ENCODE measurements around the gene KLC1.
"Not testable (repeated sequence)": the region's sequence is repeated elsewhere in the genome, so short reads cannot be mapped to it uniquely, and the experiment has no call there.

Gene KLC1

DNA sequence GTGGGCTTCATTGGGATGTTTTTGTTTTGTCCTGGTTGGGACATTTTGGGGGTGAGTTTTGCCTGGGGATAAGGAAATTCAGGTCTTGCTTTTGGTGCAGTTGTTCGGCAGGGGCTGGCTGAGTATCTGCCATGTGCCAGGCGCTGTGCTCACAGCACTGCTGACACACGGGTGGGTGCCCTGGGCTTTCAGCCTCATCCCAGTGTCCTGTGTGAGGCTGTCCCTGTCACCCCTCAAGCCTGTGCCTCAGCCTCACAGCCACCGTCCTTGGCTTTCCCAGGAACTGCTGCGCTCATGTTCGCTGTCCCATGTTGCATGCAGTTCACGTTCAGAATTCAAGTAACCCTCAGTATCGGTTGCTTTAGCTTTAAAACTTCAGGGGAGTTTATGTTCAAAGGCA, 61.3 kb downstream of the KLC1 start:
- H3K27me3 ChIP-seq (ENCODE audit: control insufficient read depth in 1 of 2, insufficient read depth in 2 of 2, low read length in 2 of 2), result no peaks in the 10 kb centered on the region
- no peaks in the 10 kb centered on the region for H3K9me3 ChIP-seq (ENCODE audit: control insufficient read depth in 2 of 2, low read length in 2 of 2)
- H3K36me3 ChIP-seq (ENCODE audit: control insufficient read depth in 2 of 2, insufficient read depth in 2 of 2, low read length in 2 of 2), result peaks cover 42 to 43% of the 10 kb centered on the region in 2 donors
- no peak overlapping the region for H3K9ac ChIP-seq (ENCODE audit: low read length in 2 of 2)
- H3K27ac ChIP-seq (ENCODE audit: low read length), result no peak overlapping the region
- H3K4me1 ChIP-seq (ENCODE audit: control insufficient read depth, insufficient read depth, low read length), result peaks cover 11% of the 10 kb centered on the region
- no peak overlapping the region for H3K4me3 ChIP-seq (ENCODE audit: low read length in 2 of 2)

DNA sequence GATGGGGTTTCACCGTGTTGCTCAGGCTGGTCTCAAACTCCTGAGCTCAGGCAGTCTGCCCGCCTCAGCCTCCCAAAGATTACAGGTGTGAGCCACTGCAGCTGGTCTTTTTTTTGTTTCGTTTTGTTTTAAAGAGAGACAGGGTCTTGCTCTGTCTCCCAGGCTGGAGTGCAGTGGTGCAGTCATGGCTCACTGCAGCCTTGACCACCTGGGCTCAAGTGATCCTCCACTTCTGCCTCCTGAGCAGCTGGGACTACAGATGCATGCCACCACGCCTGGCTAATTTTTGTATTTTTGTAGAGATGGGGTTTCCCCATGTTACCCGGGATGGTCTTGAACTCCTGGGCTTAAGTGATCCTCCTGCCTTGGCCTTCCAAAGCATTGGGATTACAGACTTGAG, 62.6 kb downstream of the KLC1 start:
- H3K9ac ChIP-seq (ENCODE audit: low read length in 2 of 2); H3K9me3 ChIP-seq (ENCODE audit: control insufficient read depth in 2 of 2, low read length in 2 of 2); H3K4me3 ChIP-seq (ENCODE audit: low read length in 2 of 2); H3K27me3 ChIP-seq (ENCODE audit: control insufficient read depth in 1 of 2, insufficient read depth in 2 of 2, low read length in 2 of 2); H3K27ac ChIP-seq (ENCODE audit: low read length): not testable (repeated sequence)
- peaks cover 29 to 36% of the 10 kb centered on the region in 2 donors for H3K36me3 ChIP-seq (ENCODE audit: control insufficient read depth in 2 of 2, insufficient read depth in 2 of 2, low read length in 2 of 2)
- peaks cover 23% of the 10 kb centered on the region for H3K4me1 ChIP-seq (ENCODE audit: control insufficient read depth, insufficient read depth, low read length)

DNA sequence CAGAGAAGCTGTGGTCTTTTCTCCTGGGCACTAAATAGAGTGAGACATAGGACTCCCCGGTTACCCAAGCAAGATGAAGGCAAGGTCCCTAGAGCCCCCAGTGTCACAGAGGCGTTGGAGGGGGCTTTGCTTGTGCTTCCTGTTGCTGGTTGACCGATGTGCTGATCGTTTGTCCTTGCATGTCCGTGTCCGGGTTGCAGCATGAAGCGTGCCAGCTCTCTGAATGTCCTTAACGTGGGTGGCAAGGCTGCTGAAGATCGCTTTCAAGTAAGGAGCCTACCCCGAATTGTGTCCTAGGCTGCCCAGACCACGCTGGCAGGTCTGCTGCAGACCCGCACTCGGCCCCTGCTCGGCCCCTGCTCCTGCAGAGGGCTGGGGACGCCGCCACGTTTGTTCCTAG, 63.1 kb downstream of the KLC1 start:
- peaks cover 29 to 31% of the 10 kb centered on the region in 2 donors for H3K36me3 ChIP-seq (ENCODE audit: control insufficient read depth in 2 of 2, insufficient read depth in 2 of 2, low read length in 2 of 2)
- H3K9me3 ChIP-seq (ENCODE audit: control insufficient read depth in 2 of 2, low read length in 2 of 2), result no peaks in the 10 kb centered on the region
- no peak overlapping the region for H3K9ac ChIP-seq (ENCODE audit: low read length in 2 of 2)
- no peak overlapping the region for H3K27ac ChIP-seq (ENCODE audit: low read length)
- no peak overlapping the region for H3K4me3 ChIP-seq (ENCODE audit: low read length in 2 of 2)
- H3K4me1 ChIP-seq (ENCODE audit: control insufficient read depth, insufficient read depth, low read length), result peaks cover 28% of the 10 kb centered on the region
- H3K27me3 ChIP-seq (ENCODE audit: control insufficient read depth in 1 of 2, insufficient read depth in 2 of 2, low read length in 2 of 2), result no peaks in the 10 kb centered on the region

DNA sequence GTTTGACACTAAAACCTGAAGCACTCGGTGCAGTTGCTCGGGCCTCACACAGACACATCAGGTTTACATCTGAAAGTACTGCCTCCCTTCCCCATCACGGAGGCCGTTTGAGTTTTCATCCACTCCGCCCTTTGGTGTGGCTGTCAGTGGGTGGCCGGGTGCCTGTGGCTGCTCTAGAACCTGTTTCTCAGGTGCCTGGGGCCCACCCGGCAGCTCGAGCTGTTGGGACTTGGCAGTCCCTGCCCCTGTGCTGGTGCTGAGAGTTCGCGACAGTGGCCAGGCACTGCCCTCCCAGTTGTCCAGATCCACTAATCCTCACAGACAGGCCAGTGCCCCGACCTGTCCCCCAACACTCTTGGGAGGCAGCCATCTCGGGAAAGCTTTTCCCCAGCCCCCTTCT, 63.9 kb downstream of the KLC1 start:
- H3K9ac ChIP-seq (ENCODE audit: low read length in 2 of 2), result no peak overlapping the region
- no peak overlapping the region for H3K27ac ChIP-seq (ENCODE audit: low read length)
- no peaks in the 10 kb centered on the region for H3K9me3 ChIP-seq (ENCODE audit: control insufficient read depth in 2 of 2, low read length in 2 of 2)
- peaks cover 35% of the 10 kb centered on the region for H3K4me1 ChIP-seq (ENCODE audit: control insufficient read depth, insufficient read depth, low read length)
- H3K27me3 ChIP-seq (ENCODE audit: control insufficient read depth in 1 of 2, insufficient read depth in 2 of 2, low read length in 2 of 2), result no peaks in the 10 kb centered on the region
- no peak overlapping the region for H3K4me3 ChIP-seq (ENCODE audit: low read length in 2 of 2)
- peaks cover 27 to 32% of the 10 kb centered on the region in 2 donors for H3K36me3 ChIP-seq (ENCODE audit: control insufficient read depth in 2 of 2, insufficient read depth in 2 of 2, low read length in 2 of 2)

- no peaks in the 10 kb centered on the region for H3K27me3 ChIP-seq (ENCODE audit: control insufficient read depth in 1 of 2, insufficient read depth in 2 of 2, low read length in 2 of 2)
- no peak overlapping the region for H3K27ac ChIP-seq (ENCODE audit: low read length)
- no peaks in the 10 kb centered on the region for H3K9me3 ChIP-seq (ENCODE audit: control insufficient read depth in 2 of 2, low read length in 2 of 2)
- H3K9ac ChIP-seq (ENCODE audit: low read length in 2 of 2), result no peak overlapping the region
- H3K4me3 ChIP-seq (ENCODE audit: low read length in 2 of 2), result no peak overlapping the region
- H3K4me1 ChIP-seq (ENCODE audit: control insufficient read depth, insufficient read depth, low read length), result peaks cover 41% of the 10 kb centered on the region
- H3K36me3 ChIP-seq (ENCODE audit: control insufficient read depth in 2 of 2, insufficient read depth in 2 of 2, low read length in 2 of 2), result peaks cover 23 to 31% of the 10 kb centered on the region in 2 donors
Observed at GRCh38 chr14:103693515-103693914, 64.5 kb downstream of the KLC1 start.

- Histone ChIP-seq H3K4me3 (ENCODE audit: low read length in 2 of 2) (no peak overlapping the region), H3K4me1 (ENCODE audit: control insufficient read depth, insufficient read depth, low read length) (peaks cover 40% of the 10 kb centered on the region), H3K36me3 (ENCODE audit: control insufficient read depth in 2 of 2, insufficient read depth in 2 of 2, low read length in 2 of 2) (peaks cover 30 to 32% of the 10 kb centered on the region in 2 donors), H3K9me3 (ENCODE audit: control insufficient read depth in 2 of 2, low read length in 2 of 2) (no peaks in the 10 kb centered on the region), H3K27me3 (ENCODE audit: control insufficient read depth in 1 of 2, insufficient read depth in 2 of 2, low read length in 2 of 2) (no peaks in the 10 kb centered on the region), H3K27ac (ENCODE audit: low read length) (no peak overlapping the region), H3K9ac (ENCODE audit: low read length in 2 of 2) (no peak overlapping the region)
Observed at GRCh38 chr14:103694572-103695026, 65.6 kb downstream of the KLC1 start.

DNA sequence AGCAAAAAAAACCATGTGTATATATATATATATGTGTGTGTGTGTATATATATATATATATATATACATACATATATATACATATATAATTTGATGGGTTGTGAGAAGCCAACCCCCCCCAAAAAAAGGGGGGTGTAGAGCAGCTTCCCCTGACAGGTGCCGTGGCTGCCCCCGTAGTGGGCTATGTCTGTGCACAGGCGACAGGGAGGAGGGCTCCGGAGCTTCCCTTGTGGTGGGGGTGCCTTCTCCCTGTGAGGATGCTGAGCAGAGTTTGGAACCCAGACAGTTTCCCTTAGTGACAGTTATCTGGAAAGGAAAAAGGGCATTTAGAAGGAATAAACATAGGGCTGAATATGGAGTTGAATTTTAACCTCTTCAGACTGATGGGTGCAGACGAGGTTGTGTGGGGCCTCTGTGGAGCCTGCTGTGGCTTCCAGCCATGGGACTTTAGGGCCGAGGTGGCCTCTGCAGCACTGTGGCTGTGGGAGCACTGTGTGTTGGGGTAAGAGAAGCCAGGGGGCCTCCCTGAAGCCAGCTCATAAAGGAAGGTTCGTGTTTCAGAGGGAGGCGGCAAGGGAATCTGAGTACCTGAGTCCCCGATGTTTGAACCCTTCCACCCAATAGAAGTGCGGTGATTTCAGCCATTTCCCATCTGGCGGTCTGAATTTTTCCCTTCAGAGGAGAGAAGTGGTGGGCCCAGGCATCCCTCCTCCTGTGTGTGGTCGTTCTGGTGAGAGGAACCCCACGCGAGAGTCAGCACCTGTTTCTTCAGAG, 66.5 kb downstream of the KLC1 start:
- Histone ChIP-seq H3K27me3 (ENCODE audit: control insufficient read depth in 1 of 2, insufficient read depth in 2 of 2, low read length in 2 of 2) (no peaks in the 10 kb centered on the region), H3K27ac (ENCODE audit: low read length) (peak overlapping the region; percentile 58), H3K36me3 (ENCODE audit: control insufficient read depth in 2 of 2, insufficient read depth in 2 of 2, low read length in 2 of 2) (peaks cover 31 to 34% of the 10 kb centered on the region in 2 donors), H3K9ac (ENCODE audit: low read length in 2 of 2) (peak overlapping the region in 1 of 2 donors; percentile 23), H3K4me1 (ENCODE audit: control insufficient read depth, insufficient read depth, low read length) (peaks cover 40% of the 10 kb centered on the region), H3K9me3 (ENCODE audit: control insufficient read depth in 2 of 2, low read length in 2 of 2) (no peaks in the 10 kb centered on the region), H3K4me3 (ENCODE audit: low read length in 2 of 2) (no peak overlapping the region)

- peak overlapping the region in 1 of 2 donors; percentile 24 for H3K4me3 ChIP-seq (ENCODE audit: low read length in 2 of 2)
- H3K27me3 ChIP-seq (ENCODE audit: control insufficient read depth in 1 of 2, insufficient read depth in 2 of 2, low read length in 2 of 2), result no peaks in the 10 kb centered on the region
- H3K9me3 ChIP-seq (ENCODE audit: control insufficient read depth in 2 of 2, low read length in 2 of 2), result no peaks in the 10 kb centered on the region
- H3K9ac ChIP-seq (ENCODE audit: low read length in 2 of 2), result no peak overlapping the region
- H3K4me1 ChIP-seq (ENCODE audit: control insufficient read depth, insufficient read depth, low read length), result peaks cover 44% of the 10 kb centered on the region
- peaks cover 31 to 33% of the 10 kb centered on the region in 2 donors for H3K36me3 ChIP-seq (ENCODE audit: control insufficient read depth in 2 of 2, insufficient read depth in 2 of 2, low read length in 2 of 2)
- H3K27ac ChIP-seq (ENCODE audit: low read length), result peak overlapping the region; percentile 66
Observed at GRCh38 chr14:103696070-103696402, 67.0 kb downstream of the KLC1 start.

DNA sequence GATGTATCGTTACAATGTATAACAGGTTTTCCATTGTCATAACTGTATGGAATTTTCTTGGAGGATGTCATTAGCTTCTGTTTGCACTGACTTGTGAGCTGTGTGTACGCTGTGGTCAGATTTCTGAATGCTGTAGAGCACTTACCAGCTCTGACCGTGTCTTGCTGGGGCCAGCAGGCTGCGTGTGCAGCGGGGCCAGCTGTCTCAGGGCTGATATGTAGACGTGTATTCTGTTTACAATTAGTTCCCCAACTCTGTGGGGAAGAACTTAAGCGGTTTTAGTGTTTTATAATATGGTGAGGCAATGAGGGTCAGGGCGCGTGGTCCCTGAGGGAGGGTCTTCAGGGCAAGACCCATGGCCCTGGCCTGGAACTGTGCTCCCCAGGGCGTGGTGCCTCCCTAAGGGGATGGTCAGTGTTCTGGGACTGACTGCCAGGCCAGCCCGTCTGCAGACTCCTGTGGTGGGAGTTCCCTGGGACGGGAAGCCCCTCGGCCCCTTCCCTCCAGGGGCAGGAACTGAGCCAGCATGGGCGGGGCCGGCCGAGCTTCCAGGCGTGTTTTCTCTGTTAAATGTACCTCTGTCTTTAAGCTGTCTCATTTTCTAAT, 67.6 kb downstream of the KLC1 start:
- Histone ChIP-seq H3K9me3 (ENCODE audit: control insufficient read depth in 2 of 2, low read length in 2 of 2) (no peaks in the 10 kb centered on the region), H3K4me1 (ENCODE audit: control insufficient read depth, insufficient read depth, low read length) (peaks cover 44% of the 10 kb centered on the region), H3K27me3 (ENCODE audit: control insufficient read depth in 1 of 2, insufficient read depth in 2 of 2, low read length in 2 of 2) (no peaks in the 10 kb centered on the region), H3K27ac (ENCODE audit: low read length) (peak overlapping the region; percentile 66), H3K36me3 (ENCODE audit: control insufficient read depth in 2 of 2, insufficient read depth in 2 of 2, low read length in 2 of 2) (peaks cover 31 to 36% of the 10 kb centered on the region in 2 donors), H3K4me3 (ENCODE audit: low read length in 2 of 2) (peak overlapping the region in 1 of 2 donors; percentile 24), H3K9ac (ENCODE audit: low read length in 2 of 2) (peak overlapping the region in 1 of 2 donors; percentile 13)

DNA sequence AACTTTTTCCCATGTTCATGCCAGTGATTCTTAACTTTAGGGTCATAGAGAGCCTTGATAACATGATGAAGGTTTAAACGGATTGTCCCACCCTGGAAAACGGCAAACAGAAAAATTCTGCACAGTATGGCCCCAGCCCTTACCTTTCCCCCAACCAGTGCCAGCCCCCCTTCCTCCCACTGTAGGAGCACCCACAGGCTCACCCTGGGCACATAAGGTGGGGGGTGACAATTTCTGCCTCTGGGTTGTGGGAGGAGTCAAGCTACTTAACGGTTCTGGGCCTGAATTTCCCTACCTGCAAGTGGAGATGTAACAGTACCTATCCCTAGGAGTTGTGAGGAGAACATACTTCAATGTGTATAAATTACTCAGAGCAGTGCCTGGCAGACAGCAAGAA, 68.2 kb downstream of the KLC1 start:
- H3K36me3 ChIP-seq (ENCODE audit: control insufficient read depth in 2 of 2, insufficient read depth in 2 of 2, low read length in 2 of 2), result peaks cover 29 to 37% of the 10 kb centered on the region in 2 donors
- H3K27ac ChIP-seq (ENCODE audit: low read length), result peak overlapping the region; percentile 66
- peaks cover 44% of the 10 kb centered on the region for H3K4me1 ChIP-seq (ENCODE audit: control insufficient read depth, insufficient read depth, low read length)
- H3K27me3 ChIP-seq (ENCODE audit: control insufficient read depth in 1 of 2, insufficient read depth in 2 of 2, low read length in 2 of 2), result no peaks in the 10 kb centered on the region
- no peaks in the 10 kb centered on the region for H3K9me3 ChIP-seq (ENCODE audit: control insufficient read depth in 2 of 2, low read length in 2 of 2)
- H3K9ac ChIP-seq (ENCODE audit: low read length in 2 of 2), result no peak overlapping the region
- H3K4me3 ChIP-seq (ENCODE audit: low read length in 2 of 2), result peak overlapping the region in 1 of 2 donors; percentile 35

Data from stomach smooth muscle (tissue), 2 donors.